Body of pancreas (tissue), 4 donors: ENCODE data around the gene UQCRC2. TPM values are rescaled to one million over a fixed set of nuclear protein-coding genes. Genes with fewer than 3 reads are reported as not detected.

Experiments
- ATAC-seq: fragments of 150-250 bp; one replicate; pipeline ENCODE4 v1.9.1; 2016
- DNase-seq, 4 donors: peaks; one replicate each; pipeline ENCODE4 v3.0.0-alpha.2; 2019
- H3K27ac ChIP-seq, 4 donors: fragments of 200-600 bp; sonication (generic); 1 replicate in 3 of 4; 2 replicates in 1 of 4; pipeline versions ENCODE4 v1.5.1 to v1.6.1; 2016 to 2019; ENCODE audit warnings: mild to moderate bottlenecking in 1 of 4, mixed read lengths in 1 of 4, moderate library complexity in 1 of 4
- H3K27me3 ChIP-seq, 2 donors: fragments of 200-600 bp; sonication (generic); one replicate each; pipeline ENCODE4 v1.6.0; 2016; ENCODE audit warnings: mild to moderate bottlenecking in 1 of 2
- H3K36me3 ChIP-seq, 2 donors: fragments of 200-600 bp; sonication (generic); replicated peaks in 1 of 2; 2 replicates each; pipeline ENCODE4 v1.5.1; 2016; ENCODE audit warnings: low read depth in 2 of 2; ENCODE audit not compliant: insufficient read depth in 1 of 2
- H3K4me1 ChIP-seq: fragments of 200-600 bp; sonication (generic); one replicate; pipeline ENCODE4 v1.6.0; 2016
- H3K4me3 ChIP-seq, 2 donors: fragments of 200-600 bp; sonication (generic); 1 replicate in 1 of 2; 2 replicates in 1 of 2; pipeline ENCODE4 v1.5.1; 2016 to 2019
- H3K9me3 ChIP-seq, 3 donors: fragments of 200-600 bp; sonication (generic); 1 replicate in 2 of 3; 2 replicates in 1 of 3; pipeline ENCODE4 v1.5.1; 2016
- CTCF ChIP-seq, 7 experiments: fragments of 450-650 bp in 4 of 7; fragments of 200-600 bp in 3 of 7; sonication (generic) in 3 of 7; IDR thresholded peaks; one replicate each; pipeline ENCODE4 v1.5.1; 2016 to 2019; ENCODE audit warnings: antibody characterized with exemption in 7 of 7
- POLR2A ChIP-seq, 3 donors: fragments of 450-650 bp; IDR thresholded peaks; one replicate each; pipeline ENCODE4 v1.6.1; 2016; ENCODE audit warnings: antibody characterized with exemption in 3 of 3, mild to moderate bottlenecking in 2 of 3
- WGBS, 2 donors: methylation state at CpG; one replicate each; pipeline ENCODE4 v1.1.5; 2017; 5-methylcytosine and 5-hydroxymethylcytosine counted together
- intact Hi-C: fragments of 100-400 bp; cut with DNase I; formaldehyde crosslinking; loops from one replicate; pipeline ENCODE4 v1.15.1; 2023
- total RNA-seq, 2 donors: library from RNA; depleted of rRNA; stranded (reverse); fragments of >200 nt; gene quantifications; one replicate each; pipeline ENCODE4 v1.1.0, GENCODE V29; 2016

Gene UQCRC2
- total RNA-seq, 2 donors from 2014 or later, result 63.3 to 128 TPM

GRCh38 chr16:21940570-21940969 is 12.6 kb upstream of the UQCRC2 start:
- ATAC-seq, result no peak
- 91 to 93% methylated on average over 1 of the region's 1 CpG for WGBS, 2 donors
- no peaks in the 10 kb centered on the region for H3K27me3 ChIP-seq

GRCh38 chr16:21943571-21943970 is 9.6 kb upstream of the UQCRC2 start:
- ATAC-seq (no peak), DNase-seq (no peak)

More at GRCh38 chr16:21940570-21940969, 12.6 kb upstream of the UQCRC2 start:
- H3K36me3 ChIP-seq, result no peaks in the 10 kb centered on the region
- H3K4me1 ChIP-seq, result peaks cover 8% of the 10 kb centered on the region
- DNase-seq, result no peak
- no peak overlapping the region for H3K27ac ChIP-seq
- H3K9me3 ChIP-seq, result no peaks in the 10 kb centered on the region
- intact Hi-C loops, result loop anchor here (10.0 kb wide), 1 partner anchor 234 kb away; no protein-coding TSS in a partner anchor
- TF ChIP-seq CTCF (IDR thresholded peaks at IDR 0.05) (no peak), POLR2A (IDR thresholded peaks at IDR 0.05) (no peak)
- no peak overlapping the region for H3K4me3 ChIP-seq

GRCh38 chr16:21946889-21947635 is 6.1 kb upstream of the UQCRC2 start:
- Histone ChIP-seq H3K9me3 (no peaks in the 10 kb centered on the region), H3K27me3 (no peaks in the 10 kb centered on the region), H3K4me1 (peaks cover 24% of the 10 kb centered on the region), H3K36me3 (no peaks in the 10 kb centered on the region), H3K4me3 (no peak overlapping the region), H3K27ac (no peak overlapping the region)
- 61 to 65% methylated on average over 9 of the region's 9 CpGs for WGBS, 2 donors
- intact Hi-C loops, result loop anchor here (10.0 kb wide), 1 partner anchor 228 kb away; no protein-coding TSS in a partner anchor
- no peak for DNase-seq
- no peak for ATAC-seq
- TF ChIP-seq POLR2A (IDR thresholded peaks at IDR 0.05) (no peak), CTCF (IDR thresholded peaks at IDR 0.05) (no peak)

More at GRCh38 chr16:21943571-21943970, 9.6 kb upstream of the UQCRC2 start:
- TF ChIP-seq CTCF (IDR thresholded peaks at IDR 0.05), result no peak
- no peak for TF ChIP-seq POLR2A (IDR thresholded peaks at IDR 0.05)
- Histone ChIP-seq H3K27ac (no peak overlapping the region), H3K36me3 (no peaks in the 10 kb centered on the region), H3K9me3 (no peaks in the 10 kb centered on the region), H3K27me3 (no peaks in the 10 kb centered on the region), H3K4me1 (no peaks in the 10 kb centered on the region), H3K4me3 (no peak overlapping the region)
- intact Hi-C loops, result loop anchor here (10.0 kb wide), 1 partner anchor 231 kb away; no protein-coding TSS in a partner anchor
- 93 to 100% methylated on average over 1 to 4 of the region's 4 CpGs for WGBS, 2 donors

GRCh38 chr16:21949713-21950260 is 3.4 kb upstream of the UQCRC2 start:
- H3K36me3 ChIP-seq, result no peaks in the 10 kb centered on the region
- intact Hi-C loops, result loop anchor here (10.0 kb wide), 1 partner anchor 225 kb away; no protein-coding TSS in a partner anchor
- H3K27ac ChIP-seq, result no peak overlapping the region
- DNase-seq (no peak), ATAC-seq (no peak)
- peaks cover 35% of the 10 kb centered on the region for H3K4me1 ChIP-seq
- TF ChIP-seq CTCF (IDR thresholded peaks at IDR 0.05), result no peak
- no peak for TF ChIP-seq POLR2A (IDR thresholded peaks at IDR 0.05)
- no peaks in the 10 kb centered on the region for H3K9me3 ChIP-seq
- H3K4me3 ChIP-seq, result no peak overlapping the region
- WGBS, 2 donors, result 46 to 57% methylated on average over 1 of the region's 1 CpG
- no peaks in the 10 kb centered on the region for H3K27me3 ChIP-seq
